Activated T-helper 1 cell treated with anti-CD3 and anti-CD28 coated beads, Interleukin-12 subunit alpha, Interleukin-12 subunit beta, Interleukin-2, Interleukin-4 antibody, amounts not matched to agents 30 ng/mL and 10 ng/mL and 1 ng/mL, durations not matched to agents 14 hours and 24 hours and 36 hours (primary cell): ENCODE results near the gene ERP27. TPM values are rescaled to one million over a fixed set of nuclear protein-coding genes. Genes with fewer than 3 reads are reported as not detected.

ENCODE experiments used
- DNase-seq: peaks from one replicate; pipeline ENCODE4 v3.0.0; 2021; ENCODE audit warnings: low spot score
- H3K27ac Mint-ChIP-seq: one replicate; pipeline ENCODE4 v1.8.0; 2021; ENCODE audit warnings: mild to moderate bottlenecking, mixed read lengths
- H3K27me3 Mint-ChIP-seq: one replicate; pipeline ENCODE4 v1.8.0; 2022; ENCODE audit warnings: mild to moderate bottlenecking, moderate library complexity, mixed read lengths; ENCODE audit not compliant: insufficient read depth
- H3K36me3 Mint-ChIP-seq: one replicate; pipeline ENCODE4 v1.8.0; 2021; ENCODE audit warnings: low read depth, mixed read lengths
- H3K4me1 Mint-ChIP-seq: one replicate; pipeline ENCODE4 v1.8.0; 2021; ENCODE audit warnings: low read depth, mixed read lengths
- H3K4me3 Mint-ChIP-seq: one replicate; pipeline ENCODE4 v1.8.0; 2021; ENCODE audit warnings: mild to moderate bottlenecking, moderate library complexity, mixed read lengths
- H3K9me3 Mint-ChIP-seq: one replicate; pipeline ENCODE4 v1.8.0; 2021; ENCODE audit warnings: mixed read lengths
- intact Hi-C: fragments of 100-400 bp; cut with micrococcal nuclease; formaldehyde crosslinking; loops from one replicate; pipeline ENCODE4 v1.15.1; 2024
- total RNA-seq: library from RNA; stranded (reverse); gene quantifications from 2 replicates; pipeline ENCODE4 v1.2.3, GENCODE V29; 2022

ERP27 gene
- total RNA-seq, 1 donor from 2014 or later, result 2.2 TPM

- peak; percentile 49 for DNase-seq
- peak overlapping the region; percentile 79 for H3K4me3 Mint-ChIP-seq
- no peaks in the 10 kb centered on the region for H3K9me3 Mint-ChIP-seq
- H3K4me1 Mint-ChIP-seq, result peaks cover 90% of the 10 kb centered on the region
- H3K27me3 Mint-ChIP-seq, result no peaks in the 10 kb centered on the region
- peak overlapping the region; percentile 99 for H3K27ac Mint-ChIP-seq
- intact Hi-C loops, result loop anchor here (1.0 to 2.0 kb wide), 4 partner anchors 13 to 46 kb away; partner anchors contain the start of gene ARHGDIB
- peaks cover 70% of the 10 kb centered on the region for H3K36me3 Mint-ChIP-seq
These were observed 10.3 kb upstream of the ERP27 start for GRCh38 chr12:14948672-14949071.

GRCh38 chr12:14946861-14947260, 8.5 kb upstream of the ERP27 start:
- Mint-ChIP-seq H3K4me1 (peaks cover 84% of the 10 kb centered on the region), H3K27me3 (no peaks in the 10 kb centered on the region), H3K9me3 (no peaks in the 10 kb centered on the region), H3K36me3 (peaks cover 79% of the 10 kb centered on the region), H3K27ac (peak overlapping the region; percentile 82), H3K4me3 (peak overlapping the region; percentile 4)
- intact Hi-C loops, result no loop called here
- no peak for DNase-seq

- peak overlapping the region; percentile 74 for H3K27ac Mint-ChIP-seq
- DNase-seq, result no peak
- peaks cover 78% of the 10 kb centered on the region for H3K4me1 Mint-ChIP-seq
- no peak overlapping the region for H3K4me3 Mint-ChIP-seq
- no peaks in the 10 kb centered on the region for H3K9me3 Mint-ChIP-seq
- intact Hi-C loops, result no loop called here
- H3K27me3 Mint-ChIP-seq, result no peaks in the 10 kb centered on the region
- H3K36me3 Mint-ChIP-seq, result peaks cover 82% of the 10 kb centered on the region
These were observed 7.8 kb upstream of the ERP27 start for GRCh38 chr12:14946162-14946561.

- Mint-ChIP-seq H3K4me3 (no peak overlapping the region), H3K36me3 (peaks cover 70% of the 10 kb centered on the region), H3K4me1 (peaks cover 46% of the 10 kb centered on the region)
These were observed 4.0 kb upstream of the ERP27 start for GRCh38 chr12:14942196-14942931.

GRCh38 chr12:14941369-14941768, 3.0 kb upstream of the ERP27 start:
- Mint-ChIP-seq H3K9me3 (no peaks in the 10 kb centered on the region), H3K27ac (no peak overlapping the region), H3K36me3 (peaks cover 66% of the 10 kb centered on the region), H3K4me3 (no peak overlapping the region), H3K27me3 (no peaks in the 10 kb centered on the region), H3K4me1 (peaks cover 36% of the 10 kb centered on the region)
- intact Hi-C loops, result no loop called here
- DNase-seq, result no peak

More at GRCh38 chr12:14942196-14942931, 4.0 kb upstream of the ERP27 start:
- Mint-ChIP-seq H3K9me3 (no peaks in the 10 kb centered on the region), H3K27me3 (no peaks in the 10 kb centered on the region), H3K27ac (peak overlapping the region; percentile 4)
- DNase-seq, result no peak
- intact Hi-C loops, result no loop called here

- Mint-ChIP-seq H3K9me3 (no peaks in the 10 kb centered on the region), H3K27ac (no peak overlapping the region), H3K4me1 (peaks cover 12% of the 10 kb centered on the region), H3K4me3 (no peak overlapping the region), H3K36me3 (peaks cover 58% of the 10 kb centered on the region), H3K27me3 (no peaks in the 10 kb centered on the region)
- intact Hi-C loops, result loop anchor here (1.0 to 5.0 kb wide), 2 partner anchors 59 to 90 kb away; no protein-coding TSS in a partner anchor
- DNase-seq, result no peak
These were observed 648 bp downstream of the ERP27 start for GRCh38 chr12:14937689-14938088.

- Mint-ChIP-seq H3K4me3 (no peak overlapping the region), H3K27me3 (no peaks in the 10 kb centered on the region), H3K36me3 (peaks cover 59% of the 10 kb centered on the region), H3K4me1 (peaks cover 7% of the 10 kb centered on the region), H3K9me3 (no peaks in the 10 kb centered on the region), H3K27ac (no peak overlapping the region)
- intact Hi-C loops, result loop anchor here (1.0 to 5.0 kb wide), 2 partner anchors 59 to 90 kb away; no protein-coding TSS in a partner anchor
- no peak for DNase-seq
These were observed 1.3 kb downstream of the ERP27 start for GRCh38 chr12:14937014-14937413.

GRCh38 chr12:14936224-14936861, 2.0 kb downstream of the ERP27 start:
- H3K27ac Mint-ChIP-seq, result no peak overlapping the region
- H3K9me3 Mint-ChIP-seq, result no peaks in the 10 kb centered on the region
- peaks cover 4% of the 10 kb centered on the region for H3K4me1 Mint-ChIP-seq
- H3K4me3 Mint-ChIP-seq, result no peak overlapping the region
- no peaks in the 10 kb centered on the region for H3K27me3 Mint-ChIP-seq
- DNase-seq, result no peak
- intact Hi-C loops, result loop anchor here (5.0 kb wide), 1 partner anchor 89 kb away; no protein-coding TSS in a partner anchor
- H3K36me3 Mint-ChIP-seq, result peaks cover 57% of the 10 kb centered on the region

- no peak overlapping the region for H3K4me3 Mint-ChIP-seq
- H3K36me3 Mint-ChIP-seq, result peaks cover 51% of the 10 kb centered on the region
- no peaks in the 10 kb centered on the region for H3K27me3 Mint-ChIP-seq
- intact Hi-C loops, result loop anchor here (5.0 kb wide), 1 partner anchor 88 kb away; no protein-coding TSS in a partner anchor
- peaks cover 4% of the 10 kb centered on the region for H3K4me1 Mint-ChIP-seq
- no peaks in the 10 kb centered on the region for H3K9me3 Mint-ChIP-seq
- no peak for DNase-seq
- no peak overlapping the region for H3K27ac Mint-ChIP-seq
These were observed 3.3 kb downstream of the ERP27 start for GRCh38 chr12:14935031-14935430.

GRCh38 chr12:14934511-14934910, 3.8 kb downstream of the ERP27 start:
- Mint-ChIP-seq H3K27ac (no peak overlapping the region), H3K9me3 (no peaks in the 10 kb centered on the region), H3K4me1 (peaks cover 4% of the 10 kb centered on the region), H3K4me3 (no peak overlapping the region), H3K36me3 (peaks cover 46% of the 10 kb centered on the region), H3K27me3 (no peaks in the 10 kb centered on the region)
- no peak for DNase-seq
- intact Hi-C loops, result no loop called here

- no peaks in the 10 kb centered on the region for H3K27me3 Mint-ChIP-seq
- no peak overlapping the region for H3K4me3 Mint-ChIP-seq
- no peak overlapping the region for H3K27ac Mint-ChIP-seq
- DNase-seq, result no peak
- no peaks in the 10 kb centered on the region for H3K9me3 Mint-ChIP-seq
- H3K4me1 Mint-ChIP-seq, result no peaks in the 10 kb centered on the region
- peaks cover 44% of the 10 kb centered on the region for H3K36me3 Mint-ChIP-seq
- intact Hi-C loops, result loop anchor here (2.0 kb wide), 1 partner anchor 17 kb away; no protein-coding TSS in a partner anchor
These were observed 6.4 kb downstream of the ERP27 start for GRCh38 chr12:14931791-14932560.

- Mint-ChIP-seq H3K9me3 (no peaks in the 10 kb centered on the region), H3K27me3 (no peaks in the 10 kb centered on the region), H3K27ac (no peak overlapping the region), H3K36me3 (peaks cover 45% of the 10 kb centered on the region), H3K4me1 (no peaks in the 10 kb centered on the region), H3K4me3 (no peak overlapping the region)
- intact Hi-C loops, result no loop called here
- no peak for DNase-seq
These were observed 7.0 kb downstream of the ERP27 start for GRCh38 chr12:14931359-14931758.
